HAP-1 (cell line): Measurements from ENCODE around the gene PRSS21.

Experiments used
- DNase-seq, 2 experiments: peaks; one replicate each; pipeline ENCODE4 v3.0.0-alpha.2; 2016 to 2020; ENCODE audit warnings: low spot score in 2 of 2
- H3K27me3 ChIP-seq: fragments of 250-450 bp; sonication (Bioruptor Pico); 2 replicates; pipeline ENCODE4 v1.5.1; 2020; ENCODE audit warnings: low read depth, mild to moderate bottlenecking, moderate library complexity
- H3K36me3 ChIP-seq: fragments of 250-450 bp; sonication (Bioruptor Pico); replicated peaks from 2 replicates; pipeline ENCODE4 v1.5.1; 2020; ENCODE audit warnings: mild to moderate bottlenecking
- H3K4me1 ChIP-seq: fragments of 250-450 bp; sonication (Bioruptor Pico); 2 replicates; pipeline ENCODE4 v1.5.1; 2020; ENCODE audit warnings: mild to moderate bottlenecking
- H3K4me3 ChIP-seq: fragments of 250-450 bp; sonication (Bioruptor Pico); 2 replicates; pipeline ENCODE4 v1.5.1; 2020; ENCODE audit warnings: mild to moderate bottlenecking, moderate library complexity
- H3K9me3 ChIP-seq: fragments of 250-450 bp; sonication (Bioruptor Pico); 2 replicates; pipeline ENCODE4 v1.5.1; 2020; ENCODE audit warnings: mild to moderate bottlenecking, moderate library complexity
- in situ Hi-C: fragments of 300-500 bp; cut with MboI; formaldehyde crosslinking; loops from 3 replicates; pipeline ENCODE4 v1.14.3; 2020; ENCODE audit warnings: low sequenced_read_pairs, inconsistent platforms, mixed read lengths

Gene PRSS21

DNA sequence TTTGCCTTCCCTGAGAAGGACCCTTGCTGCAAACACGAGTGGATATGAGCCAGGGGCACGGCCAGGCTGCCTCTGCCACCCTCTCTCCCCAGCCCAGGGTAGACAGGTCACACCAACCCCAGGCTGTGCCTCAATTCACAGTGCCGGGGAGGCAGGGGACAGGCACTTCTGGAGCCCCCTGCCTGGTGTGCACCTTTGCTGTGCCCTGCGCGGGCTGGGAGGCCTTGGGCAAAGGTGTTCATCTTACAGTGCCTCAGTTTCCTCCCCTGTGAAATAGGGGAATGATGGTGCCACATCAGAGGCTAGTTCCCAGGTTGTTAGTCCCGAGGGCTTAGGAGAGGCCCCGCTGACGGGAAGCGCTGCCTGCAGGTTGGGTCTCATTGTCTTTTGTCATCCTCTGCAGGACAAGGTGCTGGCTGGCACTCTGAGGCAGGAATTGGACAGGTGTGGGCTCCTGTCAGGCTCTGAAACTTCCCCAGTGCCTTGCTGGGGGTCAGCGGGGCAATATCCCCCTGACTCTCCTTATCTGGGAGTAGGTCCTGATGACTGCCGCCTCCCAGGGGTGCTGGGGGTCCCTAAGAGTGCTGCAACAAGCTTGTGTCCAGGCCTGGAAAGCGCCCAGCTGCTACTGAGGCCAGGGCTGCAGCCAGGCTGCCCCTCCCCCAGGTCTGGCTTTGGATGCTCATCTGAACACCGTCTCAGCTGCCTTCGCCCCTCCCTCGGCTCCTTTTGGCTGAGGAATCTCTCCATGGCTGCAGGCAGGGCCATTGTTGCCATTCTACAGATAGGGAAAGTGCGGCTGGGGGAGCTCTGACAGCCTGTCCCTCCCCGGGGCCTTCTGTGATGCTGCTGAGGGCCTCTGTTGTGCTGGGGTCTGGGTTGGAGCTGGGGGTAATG lies 3.1 kb downstream of the PRSS21 start:
- in situ Hi-C loops, result no loop called here
- Histone ChIP-seq H3K36me3 (no peaks in the 10 kb centered on the region), H3K4me1 (no peaks in the 10 kb centered on the region), H3K27me3 (peaks cover 6% of the 10 kb centered on the region), H3K4me3 (no peak overlapping the region), H3K9me3 (no peaks in the 10 kb centered on the region)
- DNase-seq, result no peak

DNA sequence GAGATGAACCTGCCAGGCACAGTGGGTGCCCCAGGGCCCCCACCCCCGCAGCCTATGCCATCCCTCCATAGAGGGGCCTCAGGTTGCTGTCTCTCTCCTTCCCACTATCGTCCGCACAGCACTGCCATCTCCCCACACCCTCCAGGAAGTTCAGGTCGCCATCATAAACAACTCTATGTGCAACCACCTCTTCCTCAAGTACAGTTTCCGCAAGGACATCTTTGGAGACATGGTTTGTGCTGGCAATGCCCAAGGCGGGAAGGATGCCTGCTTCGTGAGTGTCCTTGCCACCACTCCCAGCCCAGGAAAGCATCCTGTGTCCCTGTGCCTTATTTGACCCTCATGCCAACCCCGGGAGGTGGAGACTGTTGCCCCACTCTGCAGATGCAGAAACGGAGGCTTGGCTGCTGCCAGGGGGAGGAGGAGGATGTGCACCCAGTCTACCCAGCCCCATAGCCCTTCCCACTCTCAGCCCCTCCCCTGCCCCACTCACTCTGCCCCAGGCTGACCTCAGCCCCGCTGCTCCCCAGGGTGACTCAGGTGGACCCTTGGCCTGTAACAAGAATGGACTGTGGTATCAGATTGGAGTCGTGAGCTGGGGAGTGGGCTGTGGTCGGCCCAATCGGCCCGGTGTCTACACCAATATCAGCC lies 3.9 kb downstream of the PRSS21 start:
- Histone ChIP-seq H3K4me1 (no peaks in the 10 kb centered on the region), H3K36me3 (no peaks in the 10 kb centered on the region), H3K9me3 (no peaks in the 10 kb centered on the region), H3K27me3 (peaks cover 12% of the 10 kb centered on the region), H3K4me3 (no peak overlapping the region)
- in situ Hi-C loops, result no loop called here
- DNase-seq, result no peak

DNA sequence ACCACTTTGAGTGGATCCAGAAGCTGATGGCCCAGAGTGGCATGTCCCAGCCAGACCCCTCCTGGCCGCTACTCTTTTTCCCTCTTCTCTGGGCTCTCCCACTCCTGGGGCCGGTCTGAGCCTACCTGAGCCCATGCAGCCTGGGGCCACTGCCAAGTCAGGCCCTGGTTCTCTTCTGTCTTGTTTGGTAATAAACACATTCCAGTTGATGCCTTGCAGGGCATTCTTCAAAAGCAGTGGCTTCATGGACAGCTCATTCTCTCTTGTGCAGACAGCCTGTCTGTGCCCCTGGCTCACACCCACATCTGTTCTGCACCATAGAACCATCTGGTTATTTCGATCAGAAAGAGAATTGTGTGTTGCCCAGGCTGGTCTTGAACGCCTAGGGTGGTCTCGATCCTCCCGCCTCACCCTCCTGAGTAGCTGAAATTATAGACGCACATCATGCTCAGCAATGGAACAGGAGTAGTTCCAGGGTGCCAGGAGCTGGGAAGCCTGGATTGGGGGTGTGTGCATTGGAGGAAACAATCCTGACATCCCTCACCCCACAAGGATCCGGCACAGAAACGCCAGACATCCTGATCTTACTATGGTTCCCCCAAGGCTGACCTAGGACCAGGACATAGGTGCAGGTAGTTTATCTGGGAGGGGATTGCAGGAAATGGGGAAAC lies 4.6 kb downstream of the PRSS21 start:
- Histone ChIP-seq H3K27me3 (peaks cover 12% of the 10 kb centered on the region), H3K4me3 (no peak overlapping the region), H3K4me1 (no peaks in the 10 kb centered on the region), H3K36me3 (no peaks in the 10 kb centered on the region), H3K9me3 (no peaks in the 10 kb centered on the region)
- in situ Hi-C loops, result no loop called here
- DNase-seq, result no peak

GRCh38 chr16:2822158-2822495 lies 5.1 kb downstream of the PRSS21 start:
- H3K9me3 ChIP-seq, result no peaks in the 10 kb centered on the region
- H3K27me3 ChIP-seq, result peaks cover 12% of the 10 kb centered on the region
- no peak for DNase-seq
- in situ Hi-C loops, result no loop called here
- H3K4me3 ChIP-seq, result no peak overlapping the region
- H3K36me3 ChIP-seq, result no peaks in the 10 kb centered on the region
- no peaks in the 10 kb centered on the region for H3K4me1 ChIP-seq

DNA sequence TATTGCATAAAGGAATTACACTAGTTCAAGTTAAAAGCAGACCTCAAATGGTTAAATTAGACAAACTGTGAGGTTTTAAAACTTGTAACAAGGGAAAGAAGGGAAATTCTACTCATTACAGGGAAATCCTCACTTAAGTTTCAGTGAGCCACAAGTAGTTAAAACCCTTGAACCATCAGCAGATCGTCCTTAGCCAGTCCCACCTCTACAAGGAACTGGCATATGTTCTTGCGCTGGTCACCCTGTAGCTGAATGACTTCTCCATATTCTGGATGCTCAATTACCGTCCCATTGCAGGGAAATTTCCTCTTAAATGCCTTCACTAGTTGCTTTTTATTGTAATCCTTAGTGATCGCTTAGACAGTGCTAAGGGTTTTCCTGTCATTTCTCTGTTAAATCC lies 5.5 kb downstream of the PRSS21 start:
- H3K27me3 ChIP-seq, result peaks cover 12% of the 10 kb centered on the region
- DNase-seq, result no peak
- in situ Hi-C loops, result no loop called here
- no peak overlapping the region for H3K4me3 ChIP-seq
- no peaks in the 10 kb centered on the region for H3K9me3 ChIP-seq
- no peaks in the 10 kb centered on the region for H3K4me1 ChIP-seq
- H3K36me3 ChIP-seq, result no peaks in the 10 kb centered on the region

DNA sequence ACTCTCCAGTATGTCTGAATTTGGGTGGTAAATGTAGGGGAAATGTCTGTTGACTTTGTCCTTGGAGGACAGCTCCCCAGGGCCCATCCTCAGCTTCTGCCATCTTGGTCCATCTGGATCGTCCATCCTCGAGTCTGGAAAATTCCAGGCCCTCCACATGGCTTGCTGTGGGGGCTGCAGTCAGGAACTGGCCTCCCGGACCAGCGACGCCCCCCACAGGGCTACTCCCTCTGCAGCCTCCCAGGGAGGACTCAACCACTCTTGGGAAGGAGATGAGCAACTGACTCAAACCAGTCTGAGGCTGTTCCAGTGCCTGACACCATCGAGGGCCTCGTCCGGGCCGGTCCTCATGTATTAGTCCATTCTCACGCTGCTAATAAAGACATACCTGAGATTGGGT lies 7.6 kb downstream of the PRSS21 start:
- H3K4me3 ChIP-seq, result no peak overlapping the region
- in situ Hi-C loops, result no loop called here
- no peaks in the 10 kb centered on the region for H3K9me3 ChIP-seq
- H3K27me3 ChIP-seq, result peaks cover 17% of the 10 kb centered on the region
- H3K36me3 ChIP-seq, result no peaks in the 10 kb centered on the region
- no peaks in the 10 kb centered on the region for H3K4me1 ChIP-seq
- DNase-seq, result no peak

DNA sequence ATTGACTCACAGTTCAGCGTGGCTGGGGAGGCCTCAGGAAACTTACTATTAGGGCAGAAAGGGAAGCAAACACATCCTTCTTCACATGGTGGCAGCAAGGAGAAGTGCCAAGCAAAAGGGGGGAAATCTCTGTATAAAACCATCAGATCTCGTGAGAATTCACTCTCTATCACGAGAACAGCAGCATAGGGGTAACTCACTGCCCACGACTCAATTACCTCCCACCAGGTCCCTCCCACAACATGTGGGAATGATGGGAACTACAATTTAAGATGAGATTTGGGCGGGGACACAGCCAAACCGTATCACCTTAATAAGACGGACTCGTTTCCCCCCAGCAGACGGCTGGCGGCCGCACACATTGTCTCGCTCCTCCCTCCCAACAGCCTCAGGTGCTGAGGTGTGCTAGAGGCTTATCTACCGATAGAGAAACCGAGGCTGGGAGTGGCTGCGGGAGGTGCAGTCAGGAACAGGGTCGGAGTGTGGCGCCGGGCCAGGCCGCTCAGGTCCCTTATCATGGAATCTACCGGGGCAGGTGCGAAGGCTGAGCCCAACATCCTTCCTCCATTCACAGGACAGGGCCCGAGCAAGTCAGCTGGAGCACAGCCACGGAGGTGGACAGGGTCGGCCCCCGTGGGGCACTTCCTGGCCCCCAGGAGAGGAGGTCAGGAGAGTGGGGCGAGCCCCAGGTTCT lies 8.2 kb downstream of the PRSS21 start:
- Histone ChIP-seq H3K4me1 (no peaks in the 10 kb centered on the region), H3K27me3 (peaks cover 17% of the 10 kb centered on the region), H3K4me3 (no peak overlapping the region), H3K9me3 (no peaks in the 10 kb centered on the region), H3K36me3 (no peaks in the 10 kb centered on the region)
- DNase-seq, result no peak
- in situ Hi-C loops, result no loop called here

DNA sequence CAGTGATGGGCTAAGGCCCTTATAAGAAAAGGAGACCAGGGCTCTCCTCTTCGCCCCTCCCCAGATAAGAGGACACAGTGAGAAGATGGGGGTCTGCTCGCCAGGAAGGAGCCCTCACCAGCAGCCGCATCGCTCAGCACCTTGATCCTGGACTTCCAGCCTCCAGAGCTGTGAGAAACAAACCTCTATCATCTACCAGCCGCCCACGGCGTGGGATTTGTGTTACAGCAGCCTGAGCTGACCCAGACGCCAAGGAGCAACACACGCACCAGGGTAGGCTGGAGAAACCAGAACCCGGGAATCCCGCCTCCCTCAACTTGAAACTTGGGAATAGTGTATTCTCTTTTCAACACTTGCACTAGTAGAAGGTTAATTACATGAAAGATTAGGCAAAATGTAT lies 8.9 kb downstream of the PRSS21 start:
- in situ Hi-C loops, result no loop called here
- Histone ChIP-seq H3K4me3 (no peak overlapping the region), H3K36me3 (no peaks in the 10 kb centered on the region), H3K4me1 (no peaks in the 10 kb centered on the region), H3K27me3 (peaks cover 17% of the 10 kb centered on the region), H3K9me3 (no peaks in the 10 kb centered on the region)
- no peak for DNase-seq

DNA sequence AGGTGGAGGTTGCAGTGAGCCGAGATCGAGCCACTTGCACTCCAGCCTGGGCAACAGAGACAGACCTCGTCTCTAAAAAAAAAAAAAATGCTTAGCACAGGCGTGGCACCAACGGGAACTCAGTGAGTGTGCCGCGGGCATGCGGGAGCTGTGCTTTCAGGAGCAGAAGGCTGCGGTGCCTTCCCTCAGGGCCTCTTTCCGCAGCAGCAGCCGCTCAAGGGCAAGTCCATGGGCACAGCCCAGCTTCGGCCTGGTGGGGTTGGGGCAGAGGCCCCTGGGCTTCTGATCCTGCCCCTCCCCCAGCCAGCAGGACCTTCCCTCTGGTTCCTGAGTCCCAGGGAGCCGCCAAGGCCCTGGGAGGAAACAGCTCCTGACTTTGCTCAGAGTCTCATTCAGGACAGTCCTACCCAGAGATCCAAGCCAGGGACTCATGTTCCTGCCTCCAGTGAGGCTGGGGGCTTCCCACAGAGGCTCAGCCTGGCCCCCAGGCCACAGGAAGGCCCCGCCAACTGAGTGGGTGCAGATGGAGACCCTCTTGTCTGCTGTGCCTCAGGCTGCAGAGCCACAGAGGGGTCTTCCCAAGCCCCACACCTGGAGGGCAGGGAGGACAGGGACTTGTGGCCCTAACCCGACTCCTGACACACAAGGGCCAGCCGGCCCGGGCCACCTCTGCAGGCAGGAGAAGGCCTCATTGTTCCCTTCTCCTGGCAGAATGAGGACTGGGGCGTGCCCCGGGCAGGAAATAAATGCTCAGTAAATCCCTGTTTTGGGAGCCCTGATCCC lies 9.7 kb downstream of the PRSS21 start:
- Histone ChIP-seq H3K4me1 (no peaks in the 10 kb centered on the region), H3K27me3 (peaks cover 17% of the 10 kb centered on the region), H3K36me3 (no peaks in the 10 kb centered on the region), H3K9me3 (no peaks in the 10 kb centered on the region), H3K4me3 (no peak overlapping the region)
- no peak for DNase-seq
- in situ Hi-C loops, result no loop called here

- Histone ChIP-seq H3K27me3 (peaks cover 17% of the 10 kb centered on the region), H3K4me1 (no peaks in the 10 kb centered on the region), H3K9me3 (no peaks in the 10 kb centered on the region), H3K4me3 (no peak overlapping the region), H3K36me3 (no peaks in the 10 kb centered on the region)
- in situ Hi-C loops, result no loop called here
- DNase-seq, result no peak
These were observed 10.3 kb downstream of the PRSS21 start for GRCh38 chr16:2827374-2827791.

DNA sequence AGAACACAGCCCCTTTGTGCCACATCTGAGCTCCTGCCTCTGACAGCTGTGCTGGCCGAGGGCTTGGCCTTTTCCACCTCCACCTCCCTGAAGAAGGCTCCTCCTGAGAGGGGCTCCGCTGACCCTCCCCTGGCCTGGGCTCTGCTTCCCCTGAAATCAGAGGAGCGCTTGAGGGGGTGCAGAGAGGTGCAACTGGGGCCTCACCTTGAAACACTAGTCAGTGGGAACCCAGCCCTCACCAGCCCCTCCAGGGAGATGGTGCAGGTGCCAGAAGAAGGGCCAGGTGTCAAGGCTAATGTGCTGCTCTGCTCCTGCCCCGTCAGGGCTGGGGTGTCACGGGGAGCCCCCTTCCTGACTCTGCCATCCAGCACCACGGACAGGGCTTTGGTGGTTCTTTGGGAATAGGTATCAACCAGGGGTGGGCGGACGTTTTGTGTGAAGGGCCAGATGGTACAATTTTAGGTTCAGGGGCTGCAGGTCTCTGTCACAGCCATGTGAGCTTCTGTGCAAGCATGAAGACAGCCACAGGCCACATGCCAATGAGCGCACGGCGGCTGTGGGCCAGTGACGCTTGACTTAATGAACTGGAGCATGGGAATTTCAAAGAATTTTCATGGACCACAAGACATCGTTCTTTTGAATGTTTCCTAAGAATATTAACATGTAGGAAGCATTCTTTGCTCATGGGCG lies 10.9 kb downstream of the PRSS21 start:
- in situ Hi-C loops, result no loop called here
- no peaks in the 10 kb centered on the region for H3K4me1 ChIP-seq
- H3K36me3 ChIP-seq, result no peaks in the 10 kb centered on the region
- no peak overlapping the region for H3K4me3 ChIP-seq
- H3K27me3 ChIP-seq, result peaks cover 13% of the 10 kb centered on the region
- DNase-seq, result no peak
- no peaks in the 10 kb centered on the region for H3K9me3 ChIP-seq

GRCh38 chr16:2828521-2828840 lies 11.4 kb downstream of the PRSS21 start:
- Histone ChIP-seq H3K27me3 (peaks cover 10% of the 10 kb centered on the region; the same call in 1 of the 2 replicates), H3K4me3 (no peak overlapping the region), H3K4me1 (no peaks in the 10 kb centered on the region), H3K9me3 (no peaks in the 10 kb centered on the region), H3K36me3 (no peaks in the 10 kb centered on the region)
- no peak for DNase-seq
- in situ Hi-C loops, result no loop called here
